CD4-positive, alpha-beta T cell treated with Interleukin-10 for 1 hour (primary cell): ENCODE data around the gene IFNGR2.
"Not testable (repeated sequence)": the region's sequence is repeated elsewhere in the genome, so short reads cannot be mapped to it uniquely, and the experiment has no call there.

ENCODE experiments used
- DNase-seq: peaks from one replicate; pipeline ENCODE4 v3.0.0-alpha.2; 2020

The IFNGR2 gene

DNA sequence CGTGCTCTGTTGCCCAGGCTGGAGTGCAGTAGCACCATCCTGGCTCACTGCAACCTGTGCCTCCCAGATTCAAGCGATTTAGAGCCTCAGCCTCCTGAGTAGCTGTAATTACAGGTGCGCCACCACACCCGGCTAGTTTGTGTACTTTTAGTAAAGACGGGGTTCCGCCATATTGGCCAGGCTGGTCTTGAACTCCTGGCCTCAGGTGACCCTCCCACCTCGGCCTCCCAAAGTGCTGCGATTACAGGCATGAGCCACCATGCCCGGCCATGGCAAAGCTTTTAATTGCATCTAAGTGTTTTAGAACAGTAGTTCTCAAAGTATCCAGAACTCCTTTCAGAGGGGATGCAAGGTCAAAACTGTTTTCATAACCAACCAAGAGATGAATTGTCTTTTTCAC lies 25.1 kb upstream of the IFNGR2 start:
- DNase-seq: no peak

DNA sequence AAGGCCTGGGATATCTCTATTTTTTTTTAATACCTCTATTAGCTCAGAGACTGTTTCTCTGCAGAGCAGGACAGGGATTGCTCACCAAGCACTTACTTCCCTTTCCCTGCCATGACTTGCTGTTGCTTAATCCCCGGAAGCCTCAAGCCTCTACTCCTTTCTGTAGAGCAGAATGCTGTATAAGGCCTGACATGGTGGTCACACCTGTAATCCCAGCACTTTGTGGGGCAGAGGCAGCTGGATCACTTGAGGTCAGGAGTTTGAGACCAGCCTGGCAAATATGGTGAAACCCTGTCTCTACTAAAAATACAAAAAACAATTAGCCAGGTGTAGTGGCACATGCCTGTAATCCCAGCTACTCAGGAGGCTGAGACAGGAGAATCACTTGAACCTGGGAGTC lies 23.3 kb upstream of the IFNGR2 start:
- not testable (repeated sequence) for DNase-seq

GRCh38 chr21:33380483-33380998 lies 22.7 kb upstream of the IFNGR2 start:
- DNase-seq: peak; percentile 89

DNA sequence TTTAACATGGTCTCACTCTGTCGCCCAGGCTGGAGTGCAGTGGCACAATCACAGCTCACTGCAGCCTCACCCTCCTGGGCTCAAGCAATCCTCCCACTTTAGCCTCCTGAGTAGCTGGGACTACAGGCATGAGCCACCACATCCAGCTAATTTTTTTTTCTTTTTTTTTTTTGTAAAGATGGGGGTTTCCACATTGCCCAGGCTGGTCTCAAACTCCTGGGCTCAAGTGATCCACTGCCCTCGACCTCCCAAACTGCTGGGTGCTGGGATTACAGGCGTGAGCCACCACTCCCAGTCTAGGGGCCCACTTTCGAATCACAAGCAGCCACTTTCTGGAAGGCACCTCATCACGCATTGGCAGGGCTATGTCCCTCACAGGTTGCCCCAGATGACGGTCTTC lies 21.8 kb upstream of the IFNGR2 start:
- not testable (repeated sequence) for DNase-seq

- peak; percentile 80 for DNase-seq
Observed at GRCh38 chr21:33383056-33383888, 19.9 kb upstream of the IFNGR2 start.

GRCh38 chr21:33384841-33385331 lies 18.3 kb upstream of the IFNGR2 start:
- peak; percentile 76 for DNase-seq

GRCh38 chr21:33386222-33386784 lies 16.9 kb upstream of the IFNGR2 start:
- no peak for DNase-seq

DNA sequence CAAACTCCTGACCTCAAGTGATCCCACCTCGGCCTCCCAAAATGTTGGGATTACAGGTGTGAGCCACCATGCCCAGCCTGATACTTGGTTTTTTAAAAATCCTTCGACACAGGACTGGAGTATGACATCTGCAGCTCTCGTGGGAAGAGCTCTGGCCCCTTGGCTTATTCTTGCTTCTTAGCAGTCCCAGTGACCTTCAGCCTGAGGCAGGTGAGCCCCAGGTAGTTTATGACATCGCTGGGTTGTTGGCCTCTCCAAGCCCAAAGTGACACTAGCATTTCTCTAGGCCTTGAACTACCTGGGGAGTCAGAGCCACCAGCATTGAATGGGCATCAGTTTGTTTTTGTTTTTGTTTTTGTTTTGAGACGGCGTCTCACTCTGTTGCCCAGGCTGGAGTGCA lies 15.9 kb upstream of the IFNGR2 start:
- no peak for DNase-seq

DNA sequence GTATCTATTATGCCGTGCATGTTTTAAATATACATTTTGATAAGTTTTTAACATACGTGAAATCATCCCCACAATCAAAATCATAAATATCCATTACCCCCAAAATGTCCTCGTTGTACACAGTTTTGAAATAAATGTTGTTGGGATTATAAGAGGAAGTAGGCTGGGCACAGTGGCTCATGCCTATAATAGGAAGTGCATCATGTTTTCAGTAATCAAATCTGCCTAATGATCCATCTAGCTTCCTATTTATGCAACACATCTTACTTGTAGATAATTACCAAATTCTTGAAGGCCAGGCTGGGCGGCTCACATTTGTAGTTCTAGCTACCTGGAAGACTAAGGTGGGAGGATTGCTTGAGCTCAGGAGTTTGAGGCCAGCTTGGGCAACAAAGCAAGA lies 15.0 kb upstream of the IFNGR2 start:
- DNase-seq: no peak

- no peak for DNase-seq
Observed at GRCh38 chr21:33390479-33390878, 12.7 kb upstream of the IFNGR2 start.

GRCh38 chr21:33391656-33392055 lies 11.6 kb upstream of the IFNGR2 start:
- DNase-seq: no peak

DNA sequence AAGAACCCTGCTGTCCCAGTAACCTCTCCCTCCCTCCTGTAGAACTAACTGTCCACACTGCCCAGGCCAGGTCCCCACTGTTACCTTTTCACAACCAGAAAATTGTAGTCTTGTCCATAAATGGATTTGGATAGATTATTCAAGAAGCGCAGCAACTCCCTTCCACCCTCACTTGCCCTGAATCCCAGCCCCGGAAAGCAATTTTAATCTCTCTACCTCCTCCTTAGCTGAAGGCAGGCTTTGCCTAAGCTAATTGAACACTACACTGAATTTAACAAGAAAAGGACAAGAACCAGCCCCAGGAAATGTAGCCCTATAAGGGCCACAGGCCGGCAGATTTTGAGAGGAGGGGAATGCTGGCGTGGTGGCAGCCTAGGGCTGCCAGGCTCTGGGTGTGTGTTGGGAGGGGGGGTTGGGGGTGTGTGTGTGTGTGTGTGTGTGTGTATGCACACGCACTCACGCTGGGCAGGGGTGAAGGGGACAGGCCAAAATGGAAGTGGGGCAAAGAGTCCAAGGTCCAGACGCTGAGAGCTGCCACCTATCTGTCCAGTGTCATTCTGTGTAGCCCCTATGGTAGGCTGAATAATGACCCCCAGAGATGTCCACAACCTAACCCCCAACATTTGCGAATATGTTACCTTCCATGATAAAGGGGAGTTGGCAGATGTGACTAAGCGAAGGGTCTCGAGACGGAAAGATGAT lies 10.8 kb upstream of the IFNGR2 start:
- DNase-seq: no peak

GRCh38 chr21:33393348-33393747 lies 9.9 kb upstream of the IFNGR2 start:
- no peak for DNase-seq

GRCh38 chr21:33394260-33394659 lies 9.0 kb upstream of the IFNGR2 start:
- DNase-seq: no peak

DNA sequence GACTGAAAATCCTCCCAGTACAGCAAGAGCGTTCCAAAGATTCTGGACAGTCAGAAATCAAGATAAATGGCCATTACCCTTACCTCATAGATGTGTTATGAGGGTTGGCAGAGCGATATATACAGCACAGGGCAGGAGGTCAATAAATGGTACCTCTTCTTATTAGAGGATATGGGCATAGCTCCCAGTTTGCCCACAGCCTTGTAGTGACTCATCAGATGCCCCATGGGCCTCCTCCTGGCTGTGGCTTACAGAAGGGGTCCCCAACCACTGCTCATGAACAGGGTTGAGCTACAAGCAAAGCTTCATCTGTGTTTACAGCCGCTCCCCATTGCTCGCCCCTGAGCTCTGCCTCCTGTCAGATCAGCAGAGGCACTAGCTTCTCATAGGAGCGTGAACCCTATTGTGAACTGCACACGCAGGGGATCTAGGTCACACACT lies 7.3 kb upstream of the IFNGR2 start:
- DNase-seq: no peak

- DNase-seq: no peak
Observed at GRCh38 chr21:33396436-33396835, 6.8 kb upstream of the IFNGR2 start.

DNA sequence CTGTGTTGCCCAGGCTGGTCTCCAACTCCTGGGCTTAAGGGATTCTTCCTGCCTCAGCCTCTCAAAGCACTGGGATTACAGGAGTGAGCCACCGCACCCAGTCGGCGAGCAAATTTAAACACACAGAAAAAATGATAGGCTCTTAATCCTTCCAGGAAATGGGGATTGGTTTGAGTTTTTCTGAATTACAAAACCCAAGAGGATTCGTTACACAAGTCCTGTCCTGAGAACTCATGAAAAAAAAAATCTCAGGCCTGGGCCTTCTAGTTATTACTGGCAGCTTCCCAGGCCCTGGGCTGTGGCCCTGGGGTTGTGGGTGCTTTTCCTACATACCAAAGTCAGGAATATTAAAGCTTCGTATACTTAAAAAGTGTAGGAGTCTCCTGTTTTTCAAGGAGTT lies 6.3 kb upstream of the IFNGR2 start:
- no peak for DNase-seq

DNA sequence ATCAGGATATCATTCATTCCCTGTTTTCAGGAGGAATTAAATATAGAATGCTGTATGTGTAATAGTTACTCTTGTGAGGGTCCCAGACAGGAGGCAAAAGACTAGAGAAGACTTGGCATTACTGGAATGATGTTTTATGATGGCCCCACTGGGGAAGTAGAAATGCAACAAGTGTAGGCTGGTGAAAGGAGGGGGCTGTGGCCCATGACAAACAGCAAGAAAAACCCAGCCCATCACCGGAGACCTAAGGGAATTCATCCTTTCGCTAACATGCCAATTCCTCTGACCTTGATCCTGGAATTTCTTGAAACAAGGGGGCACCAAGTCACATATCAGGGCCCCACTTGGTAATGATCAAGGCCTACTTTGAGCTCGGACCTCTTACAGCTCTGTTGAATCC lies 5.5 kb upstream of the IFNGR2 start:
- no peak for DNase-seq

- DNase-seq: no peak
Observed at GRCh38 chr21:33398361-33398760, 4.9 kb upstream of the IFNGR2 start.

DNA sequence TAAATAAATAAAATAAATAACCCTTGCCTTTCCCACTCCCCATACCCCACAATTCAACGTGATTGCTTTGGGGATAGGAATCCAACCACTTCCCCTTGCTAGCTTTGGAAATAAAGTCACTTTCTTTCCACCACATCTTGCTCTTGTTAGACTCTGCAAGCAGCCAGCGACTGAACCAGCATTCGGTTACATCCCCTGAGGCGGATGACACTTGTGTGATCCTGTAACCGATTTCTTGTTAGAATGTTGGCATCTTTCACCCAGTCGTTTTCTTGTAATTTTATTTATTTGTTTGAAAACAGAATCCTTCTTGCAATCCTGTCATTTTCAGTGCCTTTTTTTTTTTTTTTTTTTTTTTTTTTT lies 1.6 kb upstream of the IFNGR2 start:
- DNase-seq: no peak

DNA sequence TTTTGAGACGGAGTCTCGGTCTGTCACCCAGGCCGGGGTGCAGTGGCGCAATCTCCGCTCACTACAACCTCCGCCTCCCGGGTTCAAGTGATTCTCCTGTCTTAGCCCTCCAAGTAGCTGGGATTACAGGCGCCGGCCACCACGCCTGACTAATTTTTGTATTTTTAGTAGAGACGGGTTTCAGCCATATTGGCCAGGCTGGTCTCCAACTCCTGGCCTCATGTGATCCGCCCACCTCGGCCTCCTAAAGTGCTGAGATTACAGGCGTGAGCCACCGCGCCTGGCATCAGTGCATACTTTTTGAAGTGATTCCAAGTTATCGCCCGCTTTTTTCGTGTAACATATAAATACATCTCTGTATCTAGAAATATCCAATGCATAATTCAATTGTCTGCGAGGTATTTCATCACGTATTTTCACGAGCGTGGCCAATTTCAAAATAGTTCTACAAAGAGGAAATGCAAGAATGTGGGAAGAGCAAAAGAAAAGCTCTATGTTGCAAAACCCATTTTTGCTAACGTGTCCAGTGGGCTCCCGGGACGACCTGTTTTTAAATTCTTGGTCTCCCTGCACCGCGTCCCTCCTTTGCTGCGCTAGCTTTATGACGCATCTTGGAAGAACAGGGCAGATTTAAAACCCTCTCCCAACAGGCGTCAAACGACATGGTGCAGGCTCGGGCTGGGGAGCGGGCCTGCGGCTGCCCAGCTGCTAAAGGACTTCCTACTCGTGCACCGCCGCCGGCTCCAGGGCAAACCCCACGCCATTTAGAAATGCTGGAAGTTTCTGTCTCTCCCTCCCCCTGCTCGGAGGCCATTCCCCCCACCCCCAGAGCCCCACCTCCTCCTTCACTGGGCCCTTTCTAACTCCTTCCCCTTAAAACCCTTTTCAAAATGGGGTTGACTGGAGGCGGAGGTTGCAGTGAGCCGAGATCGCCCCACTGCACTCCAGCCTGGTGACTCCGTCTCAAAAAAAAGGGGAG lies 923 bp upstream of the IFNGR2 start:
- peak; percentile 36 for DNase-seq

DNA sequence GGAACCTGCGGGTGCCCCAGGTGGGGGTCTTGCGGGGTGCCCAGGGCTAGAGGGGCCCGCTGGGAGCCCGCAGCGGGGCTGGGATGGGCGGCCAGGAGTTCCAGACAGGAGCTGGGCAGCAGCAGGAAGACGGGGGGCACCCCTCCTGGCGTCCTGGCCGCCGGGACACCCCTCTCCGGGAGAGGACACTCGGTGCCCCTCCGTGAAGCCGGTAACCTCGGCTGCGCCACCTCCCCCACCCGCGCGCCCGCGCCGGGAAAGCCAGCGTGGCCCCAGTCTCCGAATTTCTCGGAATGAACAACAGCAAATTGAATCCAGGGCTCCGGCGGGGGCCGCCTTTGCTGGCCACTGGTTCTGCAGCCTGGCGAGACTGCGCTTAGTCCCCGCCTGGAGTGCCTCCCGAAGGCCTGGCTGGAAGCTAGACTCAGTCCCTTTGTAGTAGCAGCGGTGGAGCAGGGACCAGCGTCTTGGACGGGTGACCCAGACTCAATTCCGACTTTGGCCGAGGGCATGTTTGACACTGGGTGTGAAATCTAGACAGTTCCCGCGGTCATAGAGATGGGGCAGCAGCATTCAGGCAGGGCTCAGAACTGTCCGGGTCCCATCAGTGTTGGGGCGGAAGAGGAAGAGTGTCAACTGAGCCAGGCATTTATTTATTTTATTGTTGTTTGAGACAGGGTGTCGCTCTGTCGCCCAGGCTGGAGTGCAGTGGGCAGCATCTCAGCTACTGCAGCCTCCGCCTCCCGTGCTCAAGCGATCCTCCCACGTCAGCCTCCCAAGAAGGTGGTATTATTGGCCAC lies 773 bp downstream of the IFNGR2 start:
- DNase-seq: peak; percentile 20
